ENCODE results near the gene SH2D3C. TPM values are rescaled to one million over a fixed set of nuclear protein-coding genes. Genes with fewer than 3 reads are reported as not detected.
A peak's percentile ranks its signal among the peaks of the same experiment; 100 is the strongest.

SH2D3C gene
- total and polyA plus RNA-seq, 4 donors: 9.4 to 29.4 (median 17.7) TPM

- Histone ChIP-seq H3K4me1 (ENCODE audit: control insufficient read depth, insufficient read depth, low read length) (peaks cover 51% of the 10 kb centered on the region), H3K36me3 (ENCODE audit: control insufficient read depth, insufficient read depth, low read length) (no peaks in the 10 kb centered on the region), H3K9me3 (ENCODE audit: control insufficient read depth, insufficient read depth, low read length) (no peaks in the 10 kb centered on the region), H3K27me3 (ENCODE audit: control insufficient read depth, insufficient read depth, low read length) (peaks cover 8% of the 10 kb centered on the region), H3K4me3 (ENCODE audit: low read depth, low read length) (no peak overlapping the region), H3K27ac (ENCODE audit: low read depth, low read length) (peak overlapping the region; percentile 72)
- 71% methylated on average over 1 of the region's 5 CpGs for WGBS (ENCODE audit: insufficient coverage)
- DNase-seq (ENCODE audit: low read depth in 4 of 6, low spot score in 6 of 6): no peak
These were observed 9.4 kb downstream of the SH2D3C start for GRCh38 chr9:127769101-127769500.

- Histone ChIP-seq H3K4me1 (ENCODE audit: control insufficient read depth, insufficient read depth, low read length) (peaks cover 55% of the 10 kb centered on the region), H3K27ac (ENCODE audit: low read depth, low read length) (peak overlapping the region; percentile 72), H3K27me3 (ENCODE audit: control insufficient read depth, insufficient read depth, low read length) (peaks cover 8% of the 10 kb centered on the region), H3K4me3 (ENCODE audit: low read depth, low read length) (no peak overlapping the region), H3K36me3 (ENCODE audit: control insufficient read depth, insufficient read depth, low read length) (no peaks in the 10 kb centered on the region), H3K9me3 (ENCODE audit: control insufficient read depth, insufficient read depth, low read length) (no peaks in the 10 kb centered on the region)
- 72% methylated on average over 8 of the region's 8 CpGs for WGBS (ENCODE audit: insufficient coverage)
- no peak for DNase-seq (ENCODE audit: low read depth in 4 of 6, low spot score in 6 of 6)
These were observed 9.8 kb downstream of the SH2D3C start for GRCh38 chr9:127768698-127769097.

- peak in 1 of 6 donors; percentile 56 for DNase-seq (ENCODE audit: low read depth in 4 of 6, low spot score in 6 of 6)
These were observed 10.5 kb downstream of the SH2D3C start for GRCh38 chr9:127767909-127768331.

DNA sequence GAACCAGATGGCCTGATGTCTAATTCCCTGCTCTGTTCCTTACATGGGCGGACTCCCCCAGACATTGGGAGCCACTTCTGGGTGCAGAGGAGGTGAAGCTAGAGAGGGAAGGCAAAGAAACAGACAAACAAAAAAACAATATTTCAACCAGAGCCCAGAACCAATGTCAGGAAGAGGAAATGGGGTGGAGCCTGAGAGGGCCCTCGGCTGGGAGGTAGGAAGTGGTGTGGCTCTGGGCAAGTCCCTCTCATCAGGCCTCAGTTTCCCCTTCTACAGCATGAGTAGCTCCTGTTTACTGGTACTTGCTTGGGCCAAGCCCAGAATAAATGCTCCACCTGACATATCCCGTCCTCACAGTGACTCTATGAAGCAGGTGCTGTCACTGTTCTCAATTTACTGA is 11.1 kb downstream of the SH2D3C start:
- no peak overlapping the region for H3K4me3 ChIP-seq (ENCODE audit: low read depth, low read length)
- H3K27ac ChIP-seq (ENCODE audit: low read depth, low read length): peak overlapping the region; percentile 72
- 86% methylated on average over 1 of the region's 3 CpGs for WGBS (ENCODE audit: insufficient coverage)
- peaks cover 8% of the 10 kb centered on the region for H3K27me3 ChIP-seq (ENCODE audit: control insufficient read depth, insufficient read depth, low read length)
- DNase-seq (ENCODE audit: low read depth in 4 of 6, low spot score in 6 of 6): no peak
- no peaks in the 10 kb centered on the region for H3K9me3 ChIP-seq (ENCODE audit: control insufficient read depth, insufficient read depth, low read length)
- H3K4me1 ChIP-seq (ENCODE audit: control insufficient read depth, insufficient read depth, low read length): peaks cover 60% of the 10 kb centered on the region
- no peaks in the 10 kb centered on the region for H3K36me3 ChIP-seq (ENCODE audit: control insufficient read depth, insufficient read depth, low read length)

More at GRCh38 chr9:127767909-127768331, 10.5 kb downstream of the SH2D3C start:
- H3K4me1 ChIP-seq (ENCODE audit: control insufficient read depth, insufficient read depth, low read length): peaks cover 57% of the 10 kb centered on the region
- H3K27me3 ChIP-seq (ENCODE audit: control insufficient read depth, insufficient read depth, low read length): peaks cover 8% of the 10 kb centered on the region
- peak overlapping the region; percentile 72 for H3K27ac ChIP-seq (ENCODE audit: low read depth, low read length)
- H3K9me3 ChIP-seq (ENCODE audit: control insufficient read depth, insufficient read depth, low read length): no peaks in the 10 kb centered on the region
- 23% methylated on average over 8 of the region's 13 CpGs for WGBS (ENCODE audit: insufficient coverage)
- no peak overlapping the region for H3K4me3 ChIP-seq (ENCODE audit: low read depth, low read length)
- no peaks in the 10 kb centered on the region for H3K36me3 ChIP-seq (ENCODE audit: control insufficient read depth, insufficient read depth, low read length)

DNA sequence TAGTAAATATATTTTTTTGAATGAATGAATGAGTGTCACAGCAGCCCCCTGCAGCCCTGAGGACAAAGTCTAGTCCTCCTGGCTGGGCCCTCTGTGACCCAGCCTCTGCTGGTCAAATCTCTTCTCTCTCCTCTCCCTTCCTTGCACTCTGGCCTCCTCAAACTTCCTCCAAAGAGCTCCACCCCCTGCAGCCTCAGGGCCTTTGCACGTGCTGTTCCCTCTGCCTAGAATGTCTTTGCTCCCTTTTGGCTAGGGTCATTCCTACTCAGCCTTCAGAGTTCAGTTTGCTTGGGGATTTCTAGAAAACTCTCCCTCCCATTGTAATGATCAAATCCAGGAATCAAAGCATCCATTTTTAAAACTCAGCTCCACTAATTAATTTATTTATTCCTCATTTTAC is 13.0 kb downstream of the SH2D3C start:
- Histone ChIP-seq H3K27ac (ENCODE audit: low read depth, low read length) (no peak overlapping the region), H3K4me3 (ENCODE audit: low read depth, low read length) (no peak overlapping the region), H3K4me1 (ENCODE audit: control insufficient read depth, insufficient read depth, low read length) (peaks cover 60% of the 10 kb centered on the region), H3K27me3 (ENCODE audit: control insufficient read depth, insufficient read depth, low read length) (peaks cover 3% of the 10 kb centered on the region), H3K9me3 (ENCODE audit: control insufficient read depth, insufficient read depth, low read length) (no peaks in the 10 kb centered on the region), H3K36me3 (ENCODE audit: control insufficient read depth, insufficient read depth, low read length) (no peaks in the 10 kb centered on the region)
- WGBS (ENCODE audit: insufficient coverage): 93% methylated on average over 1 of the region's 1 CpG
- no peak for DNase-seq (ENCODE audit: low read depth in 4 of 6, low spot score in 6 of 6)

DNA sequence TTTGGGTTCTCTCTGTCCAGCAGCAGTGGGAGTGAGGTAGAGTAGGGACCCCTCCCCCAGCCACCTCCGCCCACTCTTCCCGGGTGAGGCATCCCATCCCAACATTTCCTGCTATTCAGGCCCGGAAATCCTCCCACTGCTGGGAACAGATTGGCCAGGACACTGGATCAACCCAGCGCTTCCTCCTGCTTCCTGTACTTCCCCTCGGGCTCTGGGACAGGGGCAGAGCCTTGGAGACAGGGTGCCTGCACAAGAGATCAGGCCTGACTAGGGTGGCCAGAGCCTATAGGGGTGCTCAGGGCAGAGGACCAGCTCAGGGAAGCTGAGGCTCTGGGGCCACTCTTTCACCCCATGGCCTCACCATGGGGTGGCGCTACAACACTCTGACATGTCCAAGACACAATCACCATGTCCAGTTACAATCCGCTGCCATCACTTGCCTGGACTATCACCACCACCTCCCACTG is 14.5 kb downstream of the SH2D3C start:
- Histone ChIP-seq H3K4me1 (ENCODE audit: control insufficient read depth, insufficient read depth, low read length) (peaks cover 50% of the 10 kb centered on the region), H3K27me3 (ENCODE audit: control insufficient read depth, insufficient read depth, low read length) (no peaks in the 10 kb centered on the region), H3K9me3 (ENCODE audit: control insufficient read depth, insufficient read depth, low read length) (no peaks in the 10 kb centered on the region), H3K36me3 (ENCODE audit: control insufficient read depth, insufficient read depth, low read length) (no peaks in the 10 kb centered on the region), H3K4me3 (ENCODE audit: low read depth, low read length) (no peak overlapping the region), H3K27ac (ENCODE audit: low read depth, low read length) (no peak overlapping the region)
- 45% methylated on average over 7 of the region's 7 CpGs for WGBS (ENCODE audit: insufficient coverage)
- no peak for DNase-seq (ENCODE audit: low read depth in 4 of 6, low spot score in 6 of 6)

DNA sequence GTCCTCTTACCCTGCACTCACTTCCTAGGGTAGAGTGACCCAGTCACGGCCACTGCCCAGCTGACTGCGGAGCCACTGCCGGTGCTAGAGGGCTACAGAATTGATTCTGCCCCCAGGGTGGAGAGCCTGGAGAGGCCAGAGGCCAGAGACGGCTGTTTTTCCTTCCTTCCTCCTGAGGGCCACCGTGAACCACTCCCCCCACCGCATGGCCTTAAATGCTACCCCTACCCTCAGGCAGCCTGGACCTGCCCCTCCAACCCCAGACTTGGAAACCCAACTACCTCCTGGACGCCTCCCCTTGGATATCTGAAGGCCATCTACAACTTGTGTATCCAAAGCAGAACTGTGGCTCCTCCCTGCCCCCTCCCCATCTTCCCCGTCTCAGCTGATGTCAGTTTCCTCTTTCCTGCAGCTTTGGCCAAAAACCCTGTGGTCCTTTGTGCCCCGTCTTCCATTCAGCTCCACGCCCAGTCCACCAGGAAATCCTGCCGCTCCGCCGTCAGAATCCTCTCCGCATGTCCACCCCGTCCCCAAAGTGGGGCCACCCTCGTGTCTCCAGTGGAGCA is 16.3 kb downstream of the SH2D3C start:
- no peaks in the 10 kb centered on the region for H3K36me3 ChIP-seq (ENCODE audit: control insufficient read depth, insufficient read depth, low read length)
- DNase-seq (ENCODE audit: low read depth in 4 of 6, low spot score in 6 of 6): no peak
- H3K4me1 ChIP-seq (ENCODE audit: control insufficient read depth, insufficient read depth, low read length): peaks cover 34% of the 10 kb centered on the region
- H3K27me3 ChIP-seq (ENCODE audit: control insufficient read depth, insufficient read depth, low read length): no peaks in the 10 kb centered on the region
- H3K27ac ChIP-seq (ENCODE audit: low read depth, low read length): peak overlapping the region; percentile 64
- no peaks in the 10 kb centered on the region for H3K9me3 ChIP-seq (ENCODE audit: control insufficient read depth, insufficient read depth, low read length)
- no peak overlapping the region for H3K4me3 ChIP-seq (ENCODE audit: low read depth, low read length)
- 39% methylated on average over 16 of the region's 16 CpGs for WGBS (ENCODE audit: insufficient coverage)

DNA sequence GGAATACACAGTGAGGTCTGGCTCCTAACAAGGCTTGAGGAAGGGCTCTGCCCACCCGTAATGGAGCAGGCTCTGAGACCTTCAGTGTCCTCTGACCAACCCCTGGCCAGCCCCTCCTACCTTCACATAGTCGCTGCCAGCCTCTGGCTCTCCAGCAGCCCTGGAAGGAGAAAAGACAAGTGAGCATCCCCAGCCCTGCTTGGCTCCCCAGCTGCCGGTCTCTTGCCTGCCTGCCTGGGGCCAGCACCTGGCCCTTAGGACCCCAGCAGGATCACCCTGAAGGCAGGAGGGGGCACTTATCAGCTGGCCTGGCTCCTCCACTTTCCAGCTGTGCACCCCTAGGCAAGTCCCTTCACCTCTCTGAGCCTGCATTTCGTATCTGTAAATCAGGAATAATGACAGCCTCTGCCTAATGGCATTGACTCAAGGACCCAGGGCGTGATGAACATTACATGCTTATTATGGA is 16.9 kb downstream of the SH2D3C start:
- no peak overlapping the region for H3K27ac ChIP-seq (ENCODE audit: low read depth, low read length)
- no peak for DNase-seq (ENCODE audit: low read depth in 4 of 6, low spot score in 6 of 6)

DNA sequence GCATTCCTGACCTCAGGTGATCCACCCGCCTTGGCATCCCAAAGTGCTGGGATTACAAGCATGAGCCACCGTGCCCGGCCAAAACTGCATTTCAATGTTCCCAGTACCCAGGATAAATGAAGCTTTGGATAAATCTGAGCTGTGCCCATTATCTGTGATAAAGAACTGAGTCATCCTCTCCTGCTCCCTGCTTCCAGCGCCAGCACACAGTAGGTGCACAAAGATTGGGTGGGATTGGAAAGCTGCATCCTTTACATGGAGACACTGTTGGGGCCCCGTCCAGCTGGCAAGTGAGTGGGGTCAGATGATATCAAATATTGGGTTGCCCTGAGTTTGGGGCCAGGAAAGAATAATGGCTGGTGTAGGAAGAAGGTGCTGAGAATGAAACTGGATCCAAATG is 17.4 kb downstream of the SH2D3C start:
- peaks cover 27% of the 10 kb centered on the region for H3K4me1 ChIP-seq (ENCODE audit: control insufficient read depth, insufficient read depth, low read length)
- no peaks in the 10 kb centered on the region for H3K9me3 ChIP-seq (ENCODE audit: control insufficient read depth, insufficient read depth, low read length)
- H3K27ac ChIP-seq (ENCODE audit: low read depth, low read length): no peak overlapping the region
- 93% methylated on average over 4 of the region's 5 CpGs for WGBS (ENCODE audit: insufficient coverage)
- H3K4me3 ChIP-seq (ENCODE audit: low read depth, low read length): no peak overlapping the region
- H3K36me3 ChIP-seq (ENCODE audit: control insufficient read depth, insufficient read depth, low read length): no peaks in the 10 kb centered on the region
- no peaks in the 10 kb centered on the region for H3K27me3 ChIP-seq (ENCODE audit: control insufficient read depth, insufficient read depth, low read length)
- DNase-seq (ENCODE audit: low read depth in 4 of 6, low spot score in 6 of 6): no peak

More for the DNA sequence above, 16.9 kb downstream of the SH2D3C start:
- peaks cover 29% of the 10 kb centered on the region for H3K4me1 ChIP-seq (ENCODE audit: control insufficient read depth, insufficient read depth, low read length)
- H3K9me3 ChIP-seq (ENCODE audit: control insufficient read depth, insufficient read depth, low read length): no peaks in the 10 kb centered on the region
- 41% methylated on average over 4 of the region's 5 CpGs for WGBS (ENCODE audit: insufficient coverage)
- H3K27me3 ChIP-seq (ENCODE audit: control insufficient read depth, insufficient read depth, low read length): no peaks in the 10 kb centered on the region
- no peaks in the 10 kb centered on the region for H3K36me3 ChIP-seq (ENCODE audit: control insufficient read depth, insufficient read depth, low read length)
- H3K4me3 ChIP-seq (ENCODE audit: low read depth, low read length): no peak overlapping the region

DNA sequence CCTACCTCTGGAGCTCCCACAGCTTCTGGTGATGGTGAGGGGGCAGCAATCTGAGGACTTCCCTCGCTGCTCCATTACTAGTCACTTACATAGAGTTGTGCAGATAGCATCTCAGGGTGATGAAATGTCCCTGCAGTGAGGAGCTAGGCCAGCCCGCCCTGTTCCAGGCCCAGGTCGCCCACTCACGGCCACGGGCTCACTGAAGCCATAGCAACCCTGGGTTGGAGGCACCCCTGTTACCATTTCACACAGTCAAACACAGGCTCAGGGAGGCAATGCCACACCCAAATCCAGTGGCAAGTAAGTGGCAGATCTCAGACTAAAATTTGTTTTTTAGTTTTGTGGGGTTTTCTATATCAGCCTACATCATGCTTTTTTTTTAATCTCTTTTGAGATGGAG is 19.6 kb downstream of the SH2D3C start:
- Histone ChIP-seq H3K9me3 (ENCODE audit: control insufficient read depth, insufficient read depth, low read length) (no peaks in the 10 kb centered on the region), H3K4me3 (ENCODE audit: low read depth, low read length) (no peak overlapping the region), H3K36me3 (ENCODE audit: control insufficient read depth, insufficient read depth, low read length) (no peaks in the 10 kb centered on the region), H3K27me3 (ENCODE audit: control insufficient read depth, insufficient read depth, low read length) (peaks cover 12% of the 10 kb centered on the region), H3K27ac (ENCODE audit: low read depth, low read length) (no peak overlapping the region), H3K4me1 (ENCODE audit: control insufficient read depth, insufficient read depth, low read length) (peaks cover 33% of the 10 kb centered on the region)
- WGBS (ENCODE audit: insufficient coverage): 85% methylated on average over 4 of the region's 5 CpGs
- no peak for DNase-seq (ENCODE audit: low read depth in 4 of 6, low spot score in 6 of 6)

Measured in spinal cord (tissue), 10 donors.